Thyroid gland (tissue), 4 donors: Measurements from ENCODE around the gene ACSBG1. TPM values are rescaled to one million over a fixed set of nuclear protein-coding genes. Genes with fewer than 3 reads are reported as not detected.

ENCODE experiments used
- DNase-seq, 2 donors: peaks; one replicate each; pipeline ENCODE4 v3.0.0-alpha.2; 2019
- H3K27ac ChIP-seq, 3 donors: fragments of 200-600 bp; sonication (generic); 1 replicate in 2 of 3; 2 replicates in 1 of 3; pipeline ENCODE4 v1.5.1; 2016 to 2019; ENCODE audit warnings: mild to moderate bottlenecking in 1 of 3, moderate library complexity in 1 of 3
- H3K27me3 ChIP-seq: fragments of 200-600 bp; sonication (generic); one replicate; pipeline ENCODE4 v1.5.1; 2019
- H3K36me3 ChIP-seq, 2 donors: fragments of 200-600 bp; sonication (generic); one replicate each; pipeline ENCODE4 v1.5.1; 2016 to 2019
- H3K4me1 ChIP-seq, 2 donors: fragments of 200-600 bp; sonication (generic); one replicate each; pipeline ENCODE4 v1.5.1; 2017 to 2019
- H3K4me3 ChIP-seq, 3 donors: fragments of 200-600 bp; sonication (generic); replicated peaks in 1 of 3; 1 replicate in 2 of 3; 2 replicates in 1 of 3; pipeline ENCODE4 v1.5.1; 2016; ENCODE audit warnings: mild to moderate bottlenecking in 1 of 3
- H3K9me3 ChIP-seq: fragments of 200-600 bp; sonication (generic); one replicate; pipeline ENCODE4 v1.5.1; 2017
- POLR2A ChIP-seq, 2 donors: fragments of 450-650 bp; IDR thresholded peaks; one replicate each; pipeline ENCODE4 v1.6.1; 2017; ENCODE audit warnings: antibody characterized with exemption in 2 of 2, mild to moderate bottlenecking in 2 of 2, moderate library complexity in 1 of 2
- WGBS, 2 donors: methylation state at CpG; one replicate each; pipeline ENCODE4 v1.1.5; 2017; 5-methylcytosine and 5-hydroxymethylcytosine counted together
- intact Hi-C: fragments of 100-400 bp; cut with DNase I; formaldehyde crosslinking; loops from one replicate; pipeline ENCODE4 v1.15.1; 2023
- total RNA-seq, 4 donors: library from RNA; depleted of rRNA; stranded (reverse); fragments of >200 nt; gene quantifications; one replicate each; pipeline ENCODE4 v1.2.3, GENCODE V29; 2016
- TF ChIP-seq, protein P1 (sequence below), 6 experiments: fragments of 200-600 bp in 3 of 6; fragments of 450-650 bp in 3 of 6; sonication (generic) in 3 of 6; IDR thresholded peaks; one replicate each; pipeline ENCODE4 v1.5.1; 2016 to 2019; ENCODE audit warnings: antibody characterized with exemption in 6 of 6, mild to moderate bottlenecking in 2 of 6, inconsistent platforms in 1 of 6, moderate library complexity in 1 of 6

Gene ACSBG1
- total RNA-seq, 4 donors from 2014 or later = not detected

DNA sequence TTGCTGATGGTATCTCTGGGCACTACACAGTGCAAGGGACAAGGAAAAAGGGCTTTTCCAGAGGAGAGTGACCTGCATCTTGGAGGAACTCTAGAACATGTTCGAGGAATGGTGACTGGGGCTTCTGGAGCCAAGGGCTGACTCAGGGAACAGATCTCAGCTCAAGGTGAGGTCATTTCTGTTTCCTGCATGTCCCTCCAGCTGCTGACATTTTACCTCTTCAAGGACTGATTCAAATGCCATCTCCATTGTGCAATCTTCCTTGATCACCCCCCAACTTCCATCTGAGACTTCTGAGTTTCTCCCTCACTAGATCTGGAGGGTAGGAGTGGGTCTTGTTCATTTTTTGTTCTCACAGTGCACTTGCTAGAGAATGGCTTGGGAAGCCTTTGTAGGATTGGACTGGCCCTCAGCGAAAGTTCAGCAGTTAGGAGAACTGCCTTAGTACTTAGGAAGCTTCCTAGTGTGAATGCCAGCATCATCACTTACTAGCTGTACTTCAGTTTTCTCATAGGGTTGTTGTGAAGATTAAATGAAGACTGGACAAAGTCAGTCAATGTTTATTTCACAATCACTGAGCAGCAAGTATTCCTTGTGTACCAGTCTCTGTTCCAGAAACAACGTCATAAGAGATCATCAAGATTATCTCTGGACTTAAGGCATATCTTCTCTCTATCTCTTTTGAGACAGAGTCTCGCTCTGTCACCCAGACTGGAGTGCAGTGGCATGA, 87.8 kb downstream of the ACSBG1 start:
- no peaks in the 10 kb centered on the region for H3K36me3 ChIP-seq
- intact Hi-C loops = loop anchor here (10.0 kb wide), 1 partner anchor 82 kb away; no protein-coding TSS in a partner anchor
- no peaks in the 10 kb centered on the region for H3K27me3 ChIP-seq
- DNase-seq = no peak
- no peak overlapping the region for H3K27ac ChIP-seq
- H3K9me3 ChIP-seq = no peaks in the 10 kb centered on the region
- WGBS, 2 donors = 76 to 86% methylated on average over 4 of the region's 4 CpGs
- no peak overlapping the region for H3K4me3 ChIP-seq
- peaks cover 15 to 16% of the 10 kb centered on the region in 2 donors for H3K4me1 ChIP-seq
- no peak for TF ChIP-seq POLR2A (IDR thresholded peaks at IDR 0.05)
- TF ChIP-seq, protein P1, sequence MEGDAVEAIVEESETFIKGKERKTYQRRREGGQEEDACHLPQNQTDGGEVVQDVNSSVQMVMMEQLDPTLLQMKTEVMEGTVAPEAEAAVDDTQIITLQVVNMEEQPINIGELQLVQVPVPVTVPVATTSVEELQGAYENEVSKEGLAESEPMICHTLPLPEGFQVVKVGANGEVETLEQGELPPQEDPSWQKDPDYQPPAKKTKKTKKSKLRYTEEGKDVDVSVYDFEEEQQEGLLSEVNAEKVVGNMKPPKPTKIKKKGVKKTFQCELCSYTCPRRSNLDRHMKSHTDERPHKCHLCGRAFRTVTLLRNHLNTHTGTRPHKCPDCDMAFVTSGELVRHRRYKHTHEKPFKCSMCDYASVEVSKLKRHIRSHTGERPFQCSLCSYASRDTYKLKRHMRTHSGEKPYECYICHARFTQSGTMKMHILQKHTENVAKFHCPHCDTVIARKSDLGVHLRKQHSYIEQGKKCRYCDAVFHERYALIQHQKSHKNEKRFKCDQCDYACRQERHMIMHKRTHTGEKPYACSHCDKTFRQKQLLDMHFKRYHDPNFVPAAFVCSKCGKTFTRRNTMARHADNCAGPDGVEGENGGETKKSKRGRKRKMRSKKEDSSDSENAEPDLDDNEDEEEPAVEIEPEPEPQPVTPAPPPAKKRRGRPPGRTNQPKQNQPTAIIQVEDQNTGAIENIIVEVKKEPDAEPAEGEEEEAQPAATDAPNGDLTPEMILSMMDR (IDR thresholded peaks at IDR 0.05) = no peak

DNA sequence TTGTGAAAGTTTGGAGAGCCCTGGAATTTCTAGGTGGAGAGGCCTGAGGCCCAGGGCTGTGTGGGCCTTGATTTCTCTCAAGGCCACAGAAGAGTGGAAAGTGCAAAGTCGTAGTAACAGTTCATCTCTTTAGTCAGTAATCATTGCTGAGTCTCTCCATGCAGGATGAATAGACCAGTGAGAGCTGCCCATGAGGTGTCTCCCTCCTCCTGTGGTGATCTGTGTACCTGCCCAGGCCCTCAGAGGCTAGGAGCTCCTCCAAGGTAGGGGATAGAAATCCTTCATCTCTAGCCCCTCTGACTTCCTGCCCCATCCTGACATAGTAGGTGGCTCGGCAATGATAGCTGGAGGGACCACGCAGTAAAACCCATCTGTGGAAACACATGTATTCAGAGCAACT, 92.0 kb downstream of the ACSBG1 start:
- intact Hi-C loops = loop anchor here (10.0 kb wide), 1 partner anchor 78 kb away; no protein-coding TSS in a partner anchor
- Histone ChIP-seq H3K36me3 (no peaks in the 10 kb centered on the region), H3K27me3 (no peaks in the 10 kb centered on the region), H3K9me3 (no peaks in the 10 kb centered on the region), H3K27ac (no peak overlapping the region), H3K4me1 (no peaks in the 10 kb centered on the region), H3K4me3 (no peak overlapping the region)
- TF ChIP-seq POLR2A (IDR thresholded peaks at IDR 0.05) = no peak
- TF ChIP-seq, protein P1 (IDR thresholded peaks at IDR 0.05) = no peak
- no peak for DNase-seq
- 88 to 94% methylated on average over 3 of the region's 3 CpGs for WGBS, 2 donors

DNA sequence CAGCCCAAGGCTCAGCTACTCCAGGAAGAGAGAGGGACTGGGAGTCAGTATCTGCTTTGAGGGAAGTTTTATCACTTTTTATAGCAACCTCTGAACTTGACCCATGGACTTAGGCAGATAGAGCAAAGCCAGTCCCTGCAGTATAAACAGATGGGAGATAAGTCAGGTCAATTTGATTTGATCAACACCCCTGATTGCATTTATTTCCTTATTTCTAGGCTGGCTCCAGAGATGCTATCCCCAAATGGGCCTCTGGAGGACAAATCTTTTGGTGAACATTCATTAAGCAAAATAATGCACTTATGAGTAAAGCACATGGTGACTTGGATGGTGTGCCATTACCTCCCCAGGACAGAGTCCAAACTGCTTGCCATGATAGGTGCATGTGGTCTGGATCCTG, 94.1 kb downstream of the ACSBG1 start:
- H3K36me3 ChIP-seq = no peaks in the 10 kb centered on the region
- intact Hi-C loops = loop anchor here (10.0 kb wide), 1 partner anchor 75 kb away; no protein-coding TSS in a partner anchor
- TF ChIP-seq POLR2A (IDR thresholded peaks at IDR 0.05) = no peak
- TF ChIP-seq, protein P1 (IDR thresholded peaks at IDR 0.05) = no peak
- no peaks in the 10 kb centered on the region for H3K27me3 ChIP-seq
- no peak overlapping the region for H3K27ac ChIP-seq
- H3K9me3 ChIP-seq = no peaks in the 10 kb centered on the region
- peaks cover under 1 to 5% of the 10 kb centered on the region in 2 donors for H3K4me1 ChIP-seq
- no peak for DNase-seq
- no peak overlapping the region for H3K4me3 ChIP-seq

DNA sequence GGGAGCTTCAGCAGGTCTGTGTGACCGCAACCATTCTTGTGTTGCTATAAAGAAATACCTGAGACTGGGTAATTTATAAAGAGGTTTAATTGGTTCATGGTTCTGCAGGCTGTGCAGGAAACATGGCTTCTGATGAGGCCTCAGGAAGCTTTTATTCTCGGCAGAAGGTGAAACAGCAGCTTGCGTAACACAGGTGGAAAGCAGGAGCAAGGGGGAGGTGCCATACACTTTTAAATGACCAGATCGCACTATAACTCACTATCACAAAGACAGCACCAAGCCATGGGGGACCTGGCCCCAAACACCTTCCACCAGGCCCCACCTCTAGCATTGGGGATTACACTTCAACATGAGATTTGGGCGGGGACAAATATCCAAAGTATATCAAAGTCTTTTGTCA, 94.8 kb downstream of the ACSBG1 start:
- intact Hi-C loops = no loop called here
- H3K4me1 ChIP-seq = peaks cover 2 to 5% of the 10 kb centered on the region in 2 donors

DNA sequence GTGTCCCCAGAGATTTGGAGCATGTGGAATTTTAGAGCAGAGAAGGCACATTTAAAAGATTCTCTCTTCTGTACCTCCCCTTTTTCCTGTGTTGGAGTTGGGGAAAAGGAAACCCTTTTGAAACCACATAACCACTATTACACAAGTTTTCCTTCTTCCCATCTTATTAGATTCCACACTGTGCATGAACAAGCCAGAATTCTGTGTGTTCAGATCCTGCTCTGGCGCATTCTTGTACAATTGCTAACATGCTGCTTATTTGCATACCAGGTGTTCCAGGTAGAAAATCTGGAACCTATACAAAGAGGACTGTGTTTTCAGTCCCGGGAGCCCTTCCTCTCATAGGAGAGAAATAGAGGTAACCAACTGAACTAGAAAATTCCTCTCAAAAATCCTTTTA, 100.6 kb downstream of the ACSBG1 start:
- Histone ChIP-seq H3K27ac (no peak overlapping the region), H3K4me3 (no peak overlapping the region), H3K9me3 (no peaks in the 10 kb centered on the region), H3K4me1 (peaks cover 9 to 13% of the 10 kb centered on the region in 2 donors), H3K27me3 (no peaks in the 10 kb centered on the region), H3K36me3 (no peaks in the 10 kb centered on the region)
- 94 to 96% methylated on average over 2 of the region's 2 CpGs for WGBS, 2 donors
- no peak for DNase-seq
- intact Hi-C loops = loop anchor here (5.0 kb wide), 1 partner anchor 58 kb away; no protein-coding TSS in a partner anchor
- TF ChIP-seq POLR2A (IDR thresholded peaks at IDR 0.05) = no peak
- TF ChIP-seq, protein P1 (IDR thresholded peaks at IDR 0.05) = no peak

More for the DNA sequence above, 94.8 kb downstream of the ACSBG1 start:
- H3K27ac ChIP-seq = no peak overlapping the region
- H3K4me3 ChIP-seq = no peak overlapping the region
- H3K27me3 ChIP-seq = no peaks in the 10 kb centered on the region
- no peak for TF ChIP-seq POLR2A (IDR thresholded peaks at IDR 0.05)
- TF ChIP-seq, protein P1 (IDR thresholded peaks at IDR 0.05) = no peak
- no peaks in the 10 kb centered on the region for H3K9me3 ChIP-seq
- 91 to 95% methylated on average over 5 of the region's 5 CpGs for WGBS, 2 donors
- no peak for DNase-seq
- no peaks in the 10 kb centered on the region for H3K36me3 ChIP-seq
